Kidney tubule cell (primary cell): ENCODE measurements around the gene GNAO1.

ENCODE experiments used
- DNase-seq: peaks from one replicate; pipeline ENCODE4 v3.0.0-alpha.2; 2018; ENCODE audit warnings: low spot score

GNAO1 gene

DNA sequence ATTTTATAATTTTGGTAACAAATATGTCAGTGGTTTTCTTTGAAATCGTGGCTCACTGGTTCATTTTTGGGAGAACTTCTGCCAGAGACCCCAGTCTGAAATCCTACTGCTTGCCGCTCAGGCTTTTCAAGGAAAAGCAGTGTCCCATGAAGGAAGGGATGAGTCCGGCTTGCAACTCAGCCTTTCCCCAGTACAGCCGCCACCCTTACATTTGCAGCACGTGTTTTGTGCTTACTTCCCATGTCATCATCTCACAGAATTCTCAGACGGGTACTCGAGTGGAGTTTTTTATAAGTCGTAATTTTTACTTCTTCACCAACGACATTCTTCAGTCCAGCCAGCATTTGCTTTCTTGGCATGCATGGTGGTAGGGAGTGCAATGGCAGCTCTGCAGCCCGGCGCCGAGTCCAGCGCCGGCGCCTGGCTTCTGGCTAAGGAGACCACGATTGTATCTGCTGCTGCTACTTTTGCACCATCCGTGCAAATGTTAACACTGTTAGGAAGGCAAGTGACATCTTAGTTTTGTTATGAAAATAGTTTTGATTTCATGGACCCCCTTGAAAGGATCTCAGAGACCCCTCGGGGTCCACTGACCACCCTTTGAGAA is 123.1 kb downstream of the GNAO1 start:
- no peak for DNase-seq

DNA sequence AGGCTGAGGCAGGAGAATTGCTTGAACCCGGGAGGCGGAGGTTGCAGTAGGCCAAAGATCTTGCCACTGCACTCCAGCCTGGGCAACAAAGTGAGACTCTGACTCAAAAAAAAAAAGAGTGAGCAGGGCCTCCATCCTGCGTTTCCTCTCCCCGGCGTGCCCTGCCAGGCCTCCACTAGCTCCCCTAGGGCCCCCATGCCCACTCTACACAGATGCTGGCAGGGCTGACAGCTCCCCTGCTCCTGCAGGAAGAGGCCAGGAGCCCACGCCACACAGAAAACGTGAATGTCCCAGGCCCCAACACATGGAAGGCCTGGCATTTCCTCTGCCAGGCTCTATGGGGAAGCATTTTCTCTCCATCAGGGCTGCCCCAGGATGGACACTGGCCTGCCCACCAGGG is 124.7 kb downstream of the GNAO1 start:
- no peak for DNase-seq

DNA sequence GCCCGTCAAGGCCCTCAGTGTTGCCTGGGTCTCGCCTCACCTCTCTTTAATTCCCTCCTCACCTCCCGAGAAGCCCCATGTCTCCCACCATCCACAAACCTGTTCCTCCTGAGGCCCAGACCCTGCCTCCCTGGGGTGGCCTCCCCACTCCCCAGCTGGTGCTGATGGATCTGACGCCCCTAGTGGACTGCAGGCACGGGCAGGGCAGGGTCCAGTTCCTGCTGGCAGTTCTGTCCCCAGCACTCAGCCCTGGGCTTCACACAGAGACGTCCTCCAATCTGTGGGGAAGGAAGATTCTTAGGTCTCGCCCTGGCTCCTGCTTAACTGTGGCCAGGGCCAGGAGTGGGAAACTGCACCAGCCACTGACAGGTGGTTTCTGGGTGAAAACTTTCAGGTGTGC is 125.3 kb downstream of the GNAO1 start:
- no peak for DNase-seq

DNA sequence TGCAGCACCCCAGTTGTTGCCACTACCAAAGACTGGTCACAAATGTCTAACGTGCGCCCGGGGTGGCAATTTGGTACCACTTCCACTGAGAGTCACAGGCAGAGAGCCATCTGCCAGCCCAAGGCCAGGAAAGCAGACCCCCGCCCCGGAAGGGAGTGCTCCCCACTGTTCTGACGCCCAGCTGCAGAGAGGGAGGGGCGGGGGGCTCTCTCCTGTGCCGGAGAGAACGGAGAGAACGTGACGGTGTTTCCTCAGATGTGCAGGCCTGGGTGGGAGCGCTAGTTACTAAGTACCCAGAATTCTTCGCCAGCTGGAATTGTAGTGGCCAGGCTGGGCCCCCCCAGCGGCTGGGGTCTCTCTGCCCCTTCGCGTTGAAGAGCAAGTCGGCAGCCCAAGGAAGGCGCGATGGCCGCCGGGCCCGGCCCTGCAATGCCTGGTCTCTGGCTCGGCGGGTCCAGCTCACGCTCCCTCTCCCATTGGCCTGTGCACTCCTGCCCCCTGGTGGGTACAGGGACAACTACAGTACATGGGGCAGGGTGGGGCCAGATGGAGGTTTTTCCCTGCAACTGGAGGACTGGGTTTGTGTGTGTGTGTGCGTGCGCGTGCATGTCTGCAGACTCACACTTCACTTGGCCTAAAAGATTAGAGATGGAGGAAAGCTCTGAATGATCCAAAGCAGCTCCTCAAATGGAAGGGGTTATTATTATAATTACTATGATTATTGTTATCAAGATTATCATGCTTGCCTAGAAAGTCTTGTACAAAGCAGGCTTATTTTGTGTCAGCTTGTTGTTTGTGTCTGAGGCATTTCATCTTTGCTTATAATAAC is 126.9 kb downstream of the GNAO1 start:
- DNase-seq = peak; percentile 76

DNA sequence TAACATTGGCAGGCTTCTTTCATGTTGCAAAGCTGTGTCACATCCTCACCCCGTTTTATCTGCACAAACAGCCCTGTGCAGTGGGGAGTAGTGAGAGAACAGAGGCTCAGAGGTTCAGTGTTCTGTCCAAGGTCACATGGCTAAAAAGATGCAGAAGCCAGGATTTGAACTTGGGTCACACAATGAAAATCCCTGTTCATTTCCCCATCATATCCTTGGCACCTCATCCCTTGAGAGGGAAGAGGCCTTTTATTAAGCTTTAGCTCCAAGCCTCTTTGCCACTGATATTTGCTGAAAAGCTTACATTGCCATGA is 127.5 kb downstream of the GNAO1 start:
- DNase-seq = no peak

DNA sequence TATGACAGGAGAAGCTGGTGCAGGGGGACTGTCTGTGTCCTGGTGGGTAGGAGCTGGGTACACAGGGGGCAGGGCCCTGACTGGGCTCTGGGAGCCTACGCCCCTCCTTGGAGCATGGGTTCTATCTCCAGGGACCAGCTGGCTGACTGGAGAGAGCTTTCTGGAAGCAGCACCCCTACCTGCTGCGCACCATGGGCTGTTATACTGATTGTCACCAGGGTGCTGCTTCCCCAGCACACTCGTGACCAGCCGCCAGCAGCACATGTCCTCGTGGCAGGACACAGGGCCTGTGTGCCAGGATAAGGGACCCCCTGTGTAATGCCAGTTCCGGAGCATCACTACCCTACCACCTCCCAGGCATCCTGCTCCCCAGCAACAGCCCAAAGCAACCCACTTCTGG is 128.1 kb downstream of the GNAO1 start:
- DNase-seq = no peak

DNA sequence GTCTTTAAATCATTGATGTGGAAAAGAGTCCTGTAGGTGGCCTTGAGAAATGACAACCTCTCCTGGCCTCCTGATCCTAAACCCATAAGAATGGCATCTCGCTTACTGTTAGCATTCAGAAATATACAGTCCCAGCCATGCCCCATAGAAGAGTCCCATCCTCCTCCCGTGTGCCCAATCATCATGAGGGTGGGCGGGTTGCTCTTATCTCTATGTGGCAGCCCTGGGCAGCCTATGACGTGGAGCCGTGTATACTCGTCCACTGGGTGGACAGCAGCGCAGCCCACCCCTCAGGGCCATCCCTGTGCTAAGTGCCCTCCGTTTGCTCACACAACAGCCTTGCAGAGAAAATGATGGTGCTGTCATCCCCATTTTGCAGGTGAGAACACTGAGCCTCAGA is 128.8 kb downstream of the GNAO1 start:
- no peak for DNase-seq

DNA sequence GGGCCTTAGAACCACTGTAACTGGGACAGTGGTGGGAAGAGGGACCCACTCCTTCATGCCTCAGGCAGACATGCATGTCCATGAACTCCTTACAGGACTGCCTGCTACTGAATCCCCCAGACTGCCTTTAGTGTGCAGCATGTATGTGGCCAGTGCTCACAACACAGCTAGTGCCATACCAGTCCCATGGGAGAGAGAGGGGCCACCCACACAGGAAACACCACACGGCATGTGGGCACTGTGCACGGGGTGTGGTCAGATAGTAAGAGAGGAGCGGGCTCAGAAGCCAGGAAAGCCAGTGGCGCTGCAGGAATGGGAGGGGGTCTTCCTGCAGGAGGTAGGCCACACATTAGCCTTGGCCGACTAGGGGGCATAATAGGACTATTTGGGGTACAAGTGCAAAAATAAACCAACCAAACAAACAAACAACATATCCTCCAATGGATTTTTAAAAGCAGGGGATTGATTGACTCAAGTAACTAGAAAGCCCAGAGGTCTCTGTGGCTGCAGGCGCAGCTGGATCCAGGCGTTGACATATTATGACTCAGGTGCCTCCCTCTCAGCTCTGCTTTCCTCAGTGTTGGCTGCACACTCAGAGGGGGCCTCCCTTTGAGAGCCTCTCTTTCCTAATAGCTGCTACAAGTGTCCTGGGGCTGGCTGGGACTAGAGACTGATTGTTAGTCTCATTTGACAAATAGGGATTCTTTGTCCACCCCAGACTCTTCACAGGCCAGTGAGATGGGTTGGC is 129.7 kb downstream of the GNAO1 start:
- DNase-seq = no peak

DNA sequence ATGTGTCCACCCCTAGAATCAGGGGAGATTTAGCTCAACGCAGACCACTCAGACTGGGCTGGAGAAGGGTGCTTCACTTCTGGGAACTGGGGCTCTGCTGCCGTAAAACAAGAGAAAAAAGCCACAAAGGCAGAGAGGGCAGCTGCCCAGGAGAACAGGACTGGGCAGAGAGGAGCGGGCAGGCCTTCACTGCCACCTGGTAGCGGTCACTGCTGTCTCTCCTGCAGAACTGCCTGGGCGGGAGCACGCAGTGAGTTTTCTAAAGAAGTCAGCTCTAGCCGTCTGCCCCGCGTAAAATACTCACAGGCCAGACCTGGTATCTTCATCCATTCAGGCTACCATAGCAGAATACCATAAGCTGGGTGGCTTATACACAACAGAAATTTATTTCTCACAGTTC is 130.3 kb downstream of the GNAO1 start:
- DNase-seq = no peak

DNA sequence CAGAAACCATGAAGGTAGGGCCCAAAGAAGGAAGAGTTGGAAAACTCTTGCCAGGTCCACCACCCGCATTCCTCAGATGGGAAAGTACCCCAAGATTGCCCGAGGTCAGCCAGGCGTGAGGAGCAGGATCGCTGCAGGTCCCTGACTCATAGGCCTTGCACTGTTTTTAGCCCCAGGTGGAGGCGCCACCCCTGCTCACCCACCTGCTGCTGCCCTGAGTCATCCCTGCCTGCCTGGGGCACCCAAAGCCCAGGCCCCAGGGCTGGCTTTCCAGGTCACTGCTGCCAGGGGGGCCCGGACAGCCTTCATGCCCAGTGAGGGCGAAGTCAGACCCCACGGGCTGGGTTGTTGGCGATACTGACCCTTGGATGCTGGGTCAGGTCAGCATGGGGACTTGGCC is 133.1 kb downstream of the GNAO1 start:
- peak; percentile 97 for DNase-seq

DNA sequence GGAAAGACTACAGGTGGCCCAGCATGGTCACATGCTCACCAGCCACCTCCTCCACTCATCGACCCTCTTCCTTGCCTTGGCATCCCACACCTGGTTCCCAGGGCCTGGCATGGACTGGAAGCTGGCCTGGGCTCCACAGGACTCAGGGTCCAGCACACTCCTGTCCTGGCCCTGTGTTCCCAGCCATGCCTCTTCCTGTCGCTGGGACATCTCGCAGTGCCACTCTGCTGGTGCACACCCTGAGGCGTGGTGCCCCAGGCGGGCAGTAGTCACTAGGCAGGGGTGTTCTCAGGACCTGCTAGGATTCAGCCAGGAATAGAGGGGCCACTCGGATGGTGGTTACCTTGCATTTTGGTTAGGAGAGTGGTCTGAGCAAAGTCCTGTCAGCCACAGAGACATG is 134.7 kb downstream of the GNAO1 start:
- no peak for DNase-seq

DNA sequence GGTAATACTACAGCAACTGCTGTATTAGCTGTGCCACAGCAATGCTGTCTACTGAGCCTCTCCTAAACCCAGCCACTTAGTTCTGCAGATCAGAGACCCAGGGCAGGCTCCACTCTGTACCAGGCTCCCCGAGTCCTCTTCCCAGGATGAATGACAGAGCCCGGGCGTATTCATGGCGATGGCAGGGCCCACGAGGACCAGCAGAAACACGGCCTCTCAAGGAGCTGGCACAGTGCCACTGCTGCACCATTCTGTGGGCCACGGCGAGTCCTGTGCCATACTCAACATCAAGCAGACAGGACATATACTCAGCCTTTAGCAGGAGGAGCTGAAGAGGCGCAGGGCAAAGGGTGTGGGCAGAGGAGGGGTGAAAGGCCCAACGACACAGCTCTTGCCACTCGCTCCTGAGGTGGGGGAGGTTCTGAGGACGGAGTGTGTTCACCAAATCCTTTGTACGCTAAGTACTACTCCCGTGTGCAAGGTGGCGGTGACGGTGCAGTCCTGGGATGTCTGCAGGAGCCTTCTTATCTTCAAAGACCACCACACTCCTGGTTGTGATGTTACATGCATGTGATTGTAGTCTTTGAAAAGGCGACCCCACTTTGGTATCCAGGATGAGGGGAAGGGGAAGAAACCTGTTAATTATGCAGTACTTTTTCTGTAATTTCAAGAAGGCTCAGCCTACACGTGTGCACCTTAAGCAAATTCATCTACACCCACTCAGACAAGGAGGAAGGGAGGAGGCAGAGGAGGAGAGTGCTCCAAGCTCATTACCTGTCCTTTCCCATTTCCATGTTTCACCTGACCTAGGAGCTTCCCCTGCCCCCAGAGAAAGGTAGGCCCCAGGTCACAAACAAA is 136.0 kb downstream of the GNAO1 start:
- DNase-seq = no peak

DNA sequence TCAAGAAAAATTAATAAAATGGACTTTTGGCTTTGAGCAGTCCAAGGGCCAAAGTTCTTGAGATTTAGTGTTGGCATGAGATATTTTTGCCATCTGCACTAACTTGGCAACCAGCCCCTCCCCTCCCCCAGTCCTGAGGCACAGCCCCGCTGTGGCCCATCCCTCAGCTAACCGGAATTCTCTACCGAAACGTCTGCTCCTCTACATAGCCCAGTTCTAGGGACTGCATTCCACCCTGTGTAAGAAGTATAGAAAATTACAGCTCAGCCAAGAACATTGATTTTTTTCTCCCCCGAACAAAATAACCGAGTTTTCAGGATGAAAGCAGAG is 136.6 kb downstream of the GNAO1 start:
- DNase-seq = no peak

DNA sequence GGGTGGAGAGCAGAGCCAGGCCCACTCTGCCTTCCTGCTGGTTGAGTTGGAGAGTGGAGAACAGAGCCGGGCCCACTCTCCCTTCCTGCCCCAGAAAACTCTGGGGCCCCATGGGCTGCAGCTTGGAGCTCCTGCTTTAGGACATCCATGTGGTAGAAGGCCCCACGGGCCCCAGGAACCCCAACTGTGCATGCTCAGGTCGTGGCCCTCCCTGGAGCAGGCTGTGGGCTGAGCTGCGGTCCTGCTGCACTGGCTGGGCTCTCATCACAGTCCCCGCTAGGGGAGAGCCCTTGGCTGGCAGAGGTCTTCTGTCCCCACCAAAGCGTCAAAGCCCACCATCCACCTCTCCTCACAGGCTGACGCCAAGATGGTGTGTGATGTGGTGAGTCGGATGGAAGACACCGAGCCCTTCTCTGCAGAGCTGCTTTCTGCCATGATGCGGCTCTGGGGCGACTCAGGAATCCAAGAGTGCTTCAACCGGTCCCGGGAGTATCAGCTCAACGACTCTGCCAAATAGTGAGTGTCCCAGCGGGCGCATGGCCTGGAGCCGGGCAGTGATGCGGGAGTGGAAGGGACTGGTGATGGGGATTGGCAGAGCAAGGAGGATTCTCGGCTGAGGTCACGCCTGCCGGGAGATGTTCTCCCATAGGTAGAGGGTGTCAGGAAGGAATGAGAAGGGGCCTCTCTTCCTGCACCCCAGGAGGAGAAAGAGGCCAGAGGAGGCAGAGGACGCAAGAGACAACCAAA is 137.2 kb downstream of the GNAO1 start:
- DNase-seq = no peak

DNA sequence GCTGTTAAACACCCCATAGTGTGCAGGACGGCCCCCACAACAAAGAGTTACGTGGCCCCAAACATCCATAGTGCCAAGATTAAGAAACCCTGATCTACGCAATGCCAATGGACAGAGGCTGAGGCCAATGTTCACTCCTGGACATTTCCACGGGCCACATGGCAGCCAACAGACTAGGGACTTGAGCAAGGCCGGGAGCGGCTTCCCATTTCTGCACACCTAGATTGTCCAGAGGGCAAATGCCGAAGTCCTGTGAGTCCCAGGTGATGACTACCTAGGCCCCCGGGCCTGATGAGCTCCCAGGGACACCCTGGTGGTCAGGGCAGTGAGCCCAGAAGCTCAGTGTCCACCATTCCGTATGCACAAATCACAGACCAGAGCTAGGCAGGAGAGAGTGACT is 138.6 kb downstream of the GNAO1 start:
- no peak for DNase-seq

DNA sequence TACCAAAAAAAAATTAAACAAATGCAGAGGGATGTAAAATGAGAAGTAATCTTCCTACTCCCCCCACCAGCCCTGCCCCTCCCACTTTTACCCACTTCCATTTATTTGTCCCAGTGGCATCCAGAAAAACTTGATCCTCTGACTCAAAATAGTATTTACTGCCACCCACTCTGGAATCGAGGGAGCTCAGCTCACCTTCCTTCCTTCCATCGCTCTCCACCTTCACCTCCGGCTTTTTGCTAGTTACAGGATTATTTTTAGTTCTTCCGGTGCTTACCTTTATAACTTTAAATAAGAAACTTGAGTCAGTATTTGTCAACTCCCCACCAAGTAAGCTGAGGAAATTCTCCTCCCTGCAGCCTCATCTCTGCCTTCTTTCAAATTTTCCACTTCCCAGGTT is 139.2 kb downstream of the GNAO1 start:
- no peak for DNase-seq

DNA sequence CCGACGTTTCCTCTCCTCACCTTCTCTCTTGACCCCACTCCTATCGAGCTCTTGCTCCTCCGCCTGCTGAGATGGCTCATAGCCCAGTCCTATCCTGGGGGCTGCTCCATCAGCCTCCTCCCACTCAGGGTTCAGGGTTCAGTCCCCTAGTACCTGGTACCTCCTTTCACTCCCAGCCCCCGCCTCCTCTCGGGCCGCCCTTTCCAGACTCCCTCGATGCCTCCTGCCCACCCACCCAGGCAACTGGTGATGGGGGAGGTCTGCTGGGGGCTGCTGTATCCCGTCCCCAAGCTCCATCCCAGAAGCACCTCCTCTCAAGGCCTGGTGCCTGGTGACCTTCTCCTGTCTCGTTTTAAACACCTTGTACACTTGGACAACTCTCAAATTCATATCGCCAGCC is 140.1 kb downstream of the GNAO1 start:
- no peak for DNase-seq

DNA sequence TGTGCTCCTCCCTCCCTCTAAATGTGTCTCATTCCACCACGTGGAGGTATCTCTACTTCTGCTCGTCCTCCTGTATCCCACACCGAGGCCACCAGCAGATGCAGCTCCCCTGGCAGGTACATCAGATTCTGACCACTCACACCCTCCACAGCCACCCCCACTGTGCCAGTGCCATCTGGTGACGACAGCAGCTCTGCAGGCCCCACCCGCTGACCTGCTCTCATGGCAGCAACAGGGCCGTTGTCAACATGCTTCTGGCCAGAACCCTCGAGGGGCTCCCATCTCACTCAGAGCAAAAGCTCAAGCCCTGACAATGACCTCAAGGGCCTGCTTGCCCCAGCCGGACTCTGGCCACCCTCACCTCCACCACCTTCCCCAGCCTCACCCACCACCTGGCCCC is 140.6 kb downstream of the GNAO1 start:
- no peak for DNase-seq

DNA sequence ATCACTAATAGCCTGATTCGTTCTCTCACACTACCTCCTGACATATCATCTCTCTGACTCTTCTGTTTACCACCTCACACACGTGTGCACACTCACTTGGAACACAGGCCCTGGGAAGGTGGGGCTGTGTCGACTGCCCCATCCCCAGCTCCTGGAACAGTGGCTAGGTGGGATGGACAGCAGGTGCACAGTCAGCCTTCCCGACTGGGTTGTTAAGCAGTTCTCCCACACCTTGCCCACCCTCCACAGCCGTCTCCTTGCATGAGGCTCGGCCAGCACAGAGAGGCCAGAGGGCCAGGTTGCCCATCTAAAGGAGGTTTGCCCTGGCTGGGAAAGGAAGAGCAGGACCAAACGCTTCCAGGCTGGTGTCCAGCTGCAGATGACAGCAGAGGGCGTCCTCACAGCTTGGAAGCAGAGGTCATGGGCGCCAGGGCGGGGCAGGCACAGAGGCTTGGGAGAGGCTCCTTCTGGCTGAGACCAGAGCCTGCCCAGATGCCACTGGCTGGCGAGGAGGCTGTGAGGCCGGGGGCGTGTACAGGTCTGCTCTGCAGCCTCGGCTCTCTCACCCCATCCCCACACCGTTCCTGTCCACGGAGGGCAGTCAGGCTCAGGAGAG is 141.3 kb downstream of the GNAO1 start:
- DNase-seq = peak; percentile 75

DNA sequence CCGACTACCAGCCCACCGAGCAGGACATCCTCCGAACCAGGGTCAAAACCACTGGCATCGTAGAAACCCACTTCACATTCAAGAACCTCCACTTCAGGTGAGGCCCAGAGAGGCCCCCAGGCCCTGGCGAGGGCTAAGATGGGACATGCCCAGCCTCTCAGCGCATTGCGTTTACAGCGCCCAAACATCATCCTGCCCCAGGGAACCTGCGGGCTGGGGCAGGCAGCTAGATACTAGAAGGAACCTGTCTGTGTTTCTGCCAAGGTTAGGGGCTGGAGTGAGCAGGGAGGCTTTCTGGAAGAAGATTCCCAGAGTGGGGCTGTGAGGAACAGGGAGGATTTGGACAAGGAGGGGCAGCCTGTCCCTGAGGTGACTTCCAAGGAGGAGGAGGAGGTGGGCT is 143.5 kb downstream of the GNAO1 start:
- DNase-seq = no peak

DNA sequence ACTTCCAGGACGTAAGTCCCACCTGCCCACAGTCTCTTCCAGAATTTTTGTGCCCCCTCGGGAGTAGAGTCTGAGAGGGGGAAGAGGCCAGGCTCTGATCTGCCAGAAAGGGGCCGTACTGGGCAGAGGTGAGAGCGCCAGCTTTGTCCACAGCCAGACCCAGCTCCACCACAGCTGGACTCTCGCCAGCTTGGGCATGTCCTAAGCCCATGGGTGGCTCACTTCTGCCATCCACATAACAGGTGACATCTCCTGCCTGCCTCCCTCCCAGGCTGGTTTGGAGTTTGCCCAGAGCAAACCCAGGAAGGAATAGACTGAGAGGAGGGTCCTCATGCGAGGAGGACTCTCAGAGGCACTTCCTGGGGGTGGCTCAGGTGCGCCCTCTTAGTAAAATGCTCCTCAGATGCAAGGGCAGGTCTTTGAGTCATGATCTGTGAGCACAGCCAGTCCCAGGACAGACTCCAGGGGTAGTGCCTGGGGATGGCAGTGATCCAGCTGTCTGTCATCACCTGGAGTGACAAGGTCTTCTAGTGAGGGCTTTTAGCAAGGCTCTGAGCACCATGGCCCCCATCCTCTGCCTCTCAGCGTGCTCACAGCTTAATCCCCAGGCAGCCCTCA is 144.9 kb downstream of the GNAO1 start:
- peak; percentile 46 for DNase-seq
